Upper lobe of left lung (tissue), 6 donors: Measurements from ENCODE around the gene PDE12. TPM values are rescaled to one million over a fixed set of nuclear protein-coding genes. Genes with fewer than 3 reads are reported as not detected.
A peak's percentile ranks its signal among the peaks of the same experiment; 100 is the strongest.

ENCODE experiments used
- ATAC-seq, 2 donors: fragments of 200-7000 bp; cut with Tn5 transposase; one replicate each; pipeline ENCODE4 v1.9.1; 2022; ENCODE audit warnings: mild to moderate bottlenecking in 2 of 2, moderate library complexity in 2 of 2; ENCODE audit not compliant: low FRiP score in 2 of 2
- DNase-seq, 2 donors: peaks; one replicate each; pipeline ENCODE4 v3.0.0-alpha.2; 2019 to 2020
- H3K27ac ChIP-seq, 4 donors: fragments of 200-600 bp; sonication (generic); one replicate each; pipeline ENCODE4 v1.5.1; 2016 to 2019
- H3K27me3 ChIP-seq, 4 donors: fragments of 200-600 bp; sonication (generic); one replicate each; pipeline ENCODE4 v1.5.1; 2017 to 2019
- H3K36me3 ChIP-seq, 4 donors: fragments of 200-600 bp; sonication (generic); one replicate each; pipeline ENCODE4 v1.5.1; 2016 to 2019
- H3K4me1 ChIP-seq, 4 donors: fragments of 200-600 bp; sonication (generic); one replicate each; pipeline ENCODE4 v1.5.1; 2018 to 2019
- H3K4me3 ChIP-seq, 4 donors: fragments of 200-600 bp; sonication (generic); one replicate each; pipeline ENCODE4 v1.5.1; 2017 to 2019; ENCODE audit warnings: mild to moderate bottlenecking in 2 of 4, moderate library complexity in 1 of 4
- H3K9me3 ChIP-seq, 4 donors: fragments of 200-600 bp; sonication (generic); one replicate each; pipeline ENCODE4 v1.5.1; 2018 to 2019
- EP300 ChIP-seq, 4 donors: sonication (generic); formaldehyde crosslinking; IDR thresholded peaks; one replicate each; pipeline ENCODE4 v1.5.1; 2017; ENCODE audit warnings: antibody characterized with exemption in 4 of 4, control low read depth in 2 of 4
- POLR2A ChIP-seq, 4 donors: fragments of 450-650 bp; IDR thresholded peaks; one replicate each; pipeline ENCODE4 v1.5.1; 2016 to 2017; ENCODE audit warnings: antibody characterized with exemption in 4 of 4, mild to moderate bottlenecking in 2 of 4
- POLR2AphosphoS5 ChIP-seq, 2 donors: sonication (generic); formaldehyde crosslinking; IDR thresholded peaks; one replicate each; pipeline ENCODE4 v1.5.1; 2017; ENCODE audit warnings: antibody characterized with exemption in 2 of 2
- WGBS, 2 donors: methylation state at CpG; one replicate each; pipeline ENCODE4 v1.1.5; 2017 to 2018; 5-methylcytosine and 5-hydroxymethylcytosine counted together
- total RNA-seq, 6 donors: library from RNA; depleted of rRNA in 4 of 6; stranded (reverse); fragments of >200 nt in 4 of 6; gene quantifications; one replicate each; pipeline versions ENCODE4 v1.1.0 to v1.2.1, GENCODE V29; 2016 to 2021
- TF ChIP-seq, protein P1 (sequence below), 6 experiments: fragments of 450-650 bp in 4 of 6; fragments of 200-600 bp in 2 of 6; sonication (generic) in 2 of 6; IDR thresholded peaks; one replicate each; pipeline ENCODE4 v1.5.1; 2016 to 2019; ENCODE audit warnings: antibody characterized with exemption in 6 of 6
- donor health status: DM: no; HTN: no; CAD: no; lungs with moderate emphysema.
- donor health status: DM: no; HTN: yes; CAD: no; lungs with severe emphysema.

The PDE12 gene
- total RNA-seq, 6 donors from 2014 or later, result 9.0 to 32.2 (median 17.0) TPM

DNA sequence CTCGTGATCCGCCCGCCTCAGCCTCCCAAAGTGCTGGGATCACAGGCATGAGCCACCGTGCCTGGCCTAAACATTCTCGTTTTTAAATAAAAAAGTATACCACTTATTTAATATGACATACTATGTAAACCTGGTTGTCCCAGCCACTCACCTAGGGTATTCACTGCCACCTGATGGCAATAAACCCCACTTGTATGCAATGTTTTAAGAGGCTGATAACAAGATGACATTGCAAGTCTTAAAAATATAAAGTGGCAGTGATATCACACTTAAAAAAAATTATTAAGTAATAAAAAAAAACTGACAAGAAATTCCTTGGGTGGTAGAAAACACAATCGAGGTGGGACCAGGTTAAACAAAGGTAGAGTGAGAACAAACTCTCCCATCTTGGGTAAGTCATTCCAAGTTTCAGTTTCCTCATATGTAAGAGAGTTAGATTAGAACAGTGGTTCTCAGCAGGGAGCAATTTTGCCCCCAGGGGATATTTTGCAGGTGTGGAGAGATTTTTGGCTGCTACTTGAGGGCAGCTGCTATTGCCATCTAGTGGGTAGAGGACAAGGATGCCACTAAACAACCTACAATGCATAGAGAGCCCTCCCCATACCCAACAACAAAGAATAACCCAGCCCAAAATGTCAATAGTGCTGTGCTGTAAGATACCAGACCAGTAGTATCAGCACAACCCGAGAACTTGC, 26.5 kb downstream of the PDE12 start:
- Histone ChIP-seq H3K4me3 (no peak overlapping the region), H3K9me3 (no peaks in the 10 kb centered on the region), H3K36me3 (peaks cover 5 to 67% (median 13%) of the 10 kb centered on the region in 4 donors), H3K27me3 (no peaks in the 10 kb centered on the region), H3K4me1 (peaks cover 2 to 35% (median 16%) of the 10 kb centered on the region in 4 donors), H3K27ac (no peak overlapping the region)
- TF ChIP-seq POLR2AphosphoS5 (IDR thresholded peaks at IDR 0.05), result no peak
- TF ChIP-seq, protein P1, sequence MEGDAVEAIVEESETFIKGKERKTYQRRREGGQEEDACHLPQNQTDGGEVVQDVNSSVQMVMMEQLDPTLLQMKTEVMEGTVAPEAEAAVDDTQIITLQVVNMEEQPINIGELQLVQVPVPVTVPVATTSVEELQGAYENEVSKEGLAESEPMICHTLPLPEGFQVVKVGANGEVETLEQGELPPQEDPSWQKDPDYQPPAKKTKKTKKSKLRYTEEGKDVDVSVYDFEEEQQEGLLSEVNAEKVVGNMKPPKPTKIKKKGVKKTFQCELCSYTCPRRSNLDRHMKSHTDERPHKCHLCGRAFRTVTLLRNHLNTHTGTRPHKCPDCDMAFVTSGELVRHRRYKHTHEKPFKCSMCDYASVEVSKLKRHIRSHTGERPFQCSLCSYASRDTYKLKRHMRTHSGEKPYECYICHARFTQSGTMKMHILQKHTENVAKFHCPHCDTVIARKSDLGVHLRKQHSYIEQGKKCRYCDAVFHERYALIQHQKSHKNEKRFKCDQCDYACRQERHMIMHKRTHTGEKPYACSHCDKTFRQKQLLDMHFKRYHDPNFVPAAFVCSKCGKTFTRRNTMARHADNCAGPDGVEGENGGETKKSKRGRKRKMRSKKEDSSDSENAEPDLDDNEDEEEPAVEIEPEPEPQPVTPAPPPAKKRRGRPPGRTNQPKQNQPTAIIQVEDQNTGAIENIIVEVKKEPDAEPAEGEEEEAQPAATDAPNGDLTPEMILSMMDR (IDR thresholded peaks at IDR 0.05), result peak in 1 of 6 experiments; percentile 12
- WGBS, 2 donors, result 88 to 91% methylated on average over 7 of the region's 7 CpGs
- DNase-seq, result no peak
- no peak for ATAC-seq

DNA sequence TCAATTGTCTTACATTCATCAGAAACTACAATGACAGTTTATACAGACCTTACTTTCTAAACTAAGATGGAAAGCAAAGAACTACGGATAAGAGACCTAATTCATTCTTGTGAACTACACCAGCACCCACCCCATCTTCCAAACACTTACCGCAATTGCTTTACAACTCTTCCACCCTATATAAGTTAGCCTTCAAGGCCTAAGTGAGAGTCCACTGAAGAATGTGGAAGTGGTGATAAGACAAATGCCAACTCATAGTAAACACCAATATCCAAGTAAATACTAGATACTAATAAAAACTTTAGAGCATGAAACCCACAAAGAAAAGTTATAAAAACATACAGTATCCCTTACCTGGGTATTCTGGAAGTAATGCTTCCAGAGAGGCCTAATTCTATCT, 27.5 kb downstream of the PDE12 start:
- peaks cover 2 to 59% (median 10%) of the 10 kb centered on the region in 4 donors for H3K36me3 ChIP-seq
- WGBS, 2 donors, result 74 to 80% methylated on average over 2 of the region's 2 CpGs
- H3K4me3 ChIP-seq, result no peak overlapping the region
- no peak for DNase-seq
- peaks cover 7 to 43% (median 21%) of the 10 kb centered on the region in 4 donors for H3K4me1 ChIP-seq
- H3K27me3 ChIP-seq, result no peaks in the 10 kb centered on the region
- no peak for ATAC-seq
- no peak overlapping the region for H3K27ac ChIP-seq
- no peaks in the 10 kb centered on the region for H3K9me3 ChIP-seq
- TF ChIP-seq EP300 (IDR thresholded peaks at IDR 0.05), result no peak
- no peak for TF ChIP-seq POLR2A (IDR thresholded peaks at IDR 0.05)
- TF ChIP-seq, protein P1 (IDR thresholded peaks at IDR 0.05), result no peak
- TF ChIP-seq POLR2AphosphoS5 (IDR thresholded peaks at IDR 0.05), result no peak

DNA sequence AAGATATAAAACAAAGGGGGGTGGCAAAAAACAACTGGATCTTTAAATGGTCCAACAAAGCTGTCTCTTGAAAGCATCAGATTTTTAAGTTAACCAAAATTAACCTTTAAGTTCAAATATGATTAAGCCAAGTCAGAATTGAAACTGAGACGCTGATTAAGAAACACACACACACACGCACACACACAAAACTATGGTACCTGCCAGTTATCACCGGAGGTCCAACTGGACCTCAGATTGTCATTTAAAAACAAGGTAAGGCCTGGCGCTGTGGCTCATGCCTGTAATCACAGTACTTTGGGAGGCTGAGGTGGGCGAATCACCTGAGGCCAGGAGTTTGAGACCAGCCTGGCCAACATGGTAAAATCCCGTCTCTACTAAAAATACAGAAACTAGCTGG, 30.7 kb downstream of the PDE12 start:
- TF ChIP-seq POLR2A (IDR thresholded peaks at IDR 0.05) (no peak), POLR2AphosphoS5 (IDR thresholded peaks at IDR 0.05) (no peak), EP300 (IDR thresholded peaks at IDR 0.05) (no peak)
- TF ChIP-seq, protein P1 (IDR thresholded peaks at IDR 0.05), result no peak
- ATAC-seq (no peak), DNase-seq (no peak)
- Histone ChIP-seq H3K4me3 (no peak overlapping the region), H3K27me3 (no peaks in the 10 kb centered on the region), H3K4me1 (peaks cover 7 to 45% (median 25%) of the 10 kb centered on the region in 4 donors), H3K27ac (no peak overlapping the region), H3K36me3 (peaks cover 2 to 29% (median 5%) of the 10 kb centered on the region in 4 donors), H3K9me3 (no peaks in the 10 kb centered on the region)
- WGBS, 2 donors, result 75 to 84% methylated on average over 6 of the region's 6 CpGs

DNA sequence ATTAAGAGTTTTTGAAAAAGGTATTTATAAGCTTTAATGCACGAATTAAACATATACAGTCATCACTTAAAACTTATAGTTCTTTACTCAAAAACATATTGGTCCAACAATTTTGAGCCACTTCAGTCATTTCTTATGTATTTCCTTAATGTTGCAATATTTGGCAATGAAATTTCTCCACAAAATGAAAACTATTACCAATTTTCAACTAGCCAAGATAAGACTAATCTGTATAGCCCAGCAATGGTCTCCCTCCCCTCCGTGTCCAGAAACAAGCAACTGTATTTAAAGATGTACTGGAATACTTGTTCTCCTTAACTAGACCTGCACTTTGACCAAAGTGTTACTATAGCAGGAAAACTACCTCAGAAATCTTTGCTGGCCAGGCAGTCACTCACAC, 31.8 kb downstream of the PDE12 start:
- Histone ChIP-seq H3K36me3 (peaks cover 0 to 22% (median 4%) of the 10 kb centered on the region in 4 donors), H3K27me3 (no peaks in the 10 kb centered on the region), H3K9me3 (no peaks in the 10 kb centered on the region), H3K4me1 (peaks cover 14 to 55% (median 30%) of the 10 kb centered on the region in 4 donors), H3K27ac (no peak overlapping the region), H3K4me3 (no peak overlapping the region)
- no peak for TF ChIP-seq POLR2AphosphoS5 (IDR thresholded peaks at IDR 0.05)
- TF ChIP-seq, protein P1 (IDR thresholded peaks at IDR 0.05), result no peak
- TF ChIP-seq POLR2A (IDR thresholded peaks at IDR 0.05), result no peak
- TF ChIP-seq EP300 (IDR thresholded peaks at IDR 0.05), result no peak
- 81 to 82% methylated on average over 2 of the region's 2 CpGs for WGBS, 2 donors
- ATAC-seq, result no peak
- DNase-seq, result no peak

DNA sequence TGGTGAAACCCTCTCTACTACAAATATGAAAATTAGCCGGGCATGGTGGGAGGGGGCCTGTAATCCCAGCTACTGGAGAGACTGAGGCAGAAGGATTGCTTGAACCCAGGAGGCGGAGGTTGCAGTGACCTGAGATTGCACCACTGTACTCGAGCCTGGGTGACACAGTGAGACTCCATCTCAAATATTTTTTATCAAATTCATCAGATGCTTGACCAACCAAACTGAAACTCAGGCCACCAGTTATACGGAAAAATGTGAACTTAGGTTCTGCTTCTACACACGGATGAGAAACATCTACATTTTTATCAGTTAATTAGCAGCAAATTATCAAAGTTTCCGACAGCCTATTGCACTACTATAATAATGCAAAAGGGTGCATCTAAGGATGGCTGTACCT, 36.2 kb downstream of the PDE12 start:
- Histone ChIP-seq H3K36me3 (peaks cover 0 to 6% (median 3%) of the 10 kb centered on the region in 4 donors), H3K4me1 (peaks cover 36 to 59% (median 43%) of the 10 kb centered on the region in 4 donors), H3K4me3 (no peak overlapping the region), H3K9me3 (no peaks in the 10 kb centered on the region), H3K27me3 (no peaks in the 10 kb centered on the region), H3K27ac (no peak overlapping the region)
- TF ChIP-seq POLR2AphosphoS5 (IDR thresholded peaks at IDR 0.05) (no peak), POLR2A (IDR thresholded peaks at IDR 0.05) (no peak), EP300 (IDR thresholded peaks at IDR 0.05) (no peak)
- TF ChIP-seq, protein P1 (IDR thresholded peaks at IDR 0.05), result no peak
- WGBS, 2 donors, result 63 to 72% methylated on average over 6 of the region's 6 CpGs
- no peak for DNase-seq
- ATAC-seq, result no peak
